H1 (cell line): Measurements from ENCODE around the gene ZAP70. TPM values are rescaled to one million over a fixed set of nuclear protein-coding genes. Genes with fewer than 3 reads are reported as not detected.
A peak's percentile ranks its signal among the peaks of the same experiment; 100 is the strongest.

Experiments
- CTCF ChIA-PET: fragments of 300-600 bp; sonication (Branson Sonifier 250); formaldehyde crosslinking; loops from one replicate; lab custom pipeline; 2021; ENCODE audit not compliant: partially characterized antibody; lab: Charles Lee
- POLR2A ChIA-PET: fragments of 300-600 bp; sonication (Branson Sonifier 250); formaldehyde crosslinking; loops from one replicate; lab custom pipeline; 2021; ENCODE audit warnings: inconsistent platforms; ENCODE audit not compliant: partially characterized antibody; lab: Charles Lee
- DNase-seq, 2 experiments: peaks; one replicate each; pipeline versions ENCODE4 v3.0.0 to v3.0.0-alpha.2; 2010 to 2022; ENCODE audit warnings: low spot score in 2 of 2, low read depth in 1 of 2, mixed read lengths in 1 of 2
- FAIRE-seq: peaks from 2 replicates; lab custom pipeline; 2011; peaks lifted over from hg19 to GRCh38; lab: Jason Lieb, UNC
- H2AFZ ChIP-seq: 2 replicates; pipeline ENCODE4 v1.8.1; 2012; ENCODE audit warnings: low read length, inconsistent platforms
- H2AK5ac ChIP-seq: 2 replicates; pipeline ENCODE4 v1.6.1; 2013; ENCODE audit warnings: low read depth, low read length
- H2BK120ac ChIP-seq: replicated peaks from 2 replicates; pipeline ENCODE3; 2013; ENCODE audit warnings: low read depth, low read length, inconsistent platforms
- H2BK12ac ChIP-seq: 2 replicates; pipeline ENCODE4 v1.6.1; 2013; ENCODE audit warnings: low read depth, low read length
- H2BK15ac ChIP-seq: 2 replicates; pipeline ENCODE4 v1.6.1; 2013; ENCODE audit warnings: low read length
- H2BK20ac ChIP-seq: 2 replicates; pipeline ENCODE4 v1.6.1; 2013; ENCODE audit warnings: low read length
- H2BK5ac ChIP-seq: 2 replicates; pipeline ENCODE4 v1.6.1; 2013; ENCODE audit warnings: low read depth, low read length
- H3K14ac ChIP-seq: 2 replicates; pipeline ENCODE4 v1.6.1; 2013; ENCODE audit warnings: inconsistent platforms; ENCODE audit not compliant: insufficient read length
- H3K18ac ChIP-seq: 2 replicates; pipeline ENCODE4 v1.6.1; 2013; ENCODE audit warnings: low read length; ENCODE audit errors: extremely low read depth
- H3K23ac ChIP-seq: 2 replicates; pipeline ENCODE4 v1.6.1; 2013; ENCODE audit warnings: inconsistent platforms; ENCODE audit not compliant: insufficient read length
- H3K23me2 ChIP-seq: 2 replicates; pipeline ENCODE4 v1.6.1; 2013; ENCODE audit warnings: low read depth, low read length
- H3K27ac ChIP-seq: 2 replicates; pipeline ENCODE4 v1.6.1; 2011; ENCODE audit warnings: low read depth, low read length, inconsistent platforms
- H3K27me3 ChIP-seq, 4 experiments: replicated peaks in 1 of 4; 1 replicate in 1 of 4; 2 replicates in 3 of 4; pipeline versions ENCODE4 v1.6.1 to v1.8.1; 2011 to 2013; ENCODE audit warnings: low read length in 3 of 4, mild to moderate bottlenecking in 3 of 4, inconsistent platforms in 2 of 4, mixed read lengths in 2 of 4, moderate library complexity in 1 of 4; ENCODE audit not compliant: control insufficient read depth in 3 of 4, insufficient read depth in 3 of 4; ENCODE audit errors: extremely low read depth in 1 of 4
- H3K36me3 ChIP-seq, 4 experiments: 2 replicates each; pipeline versions ENCODE4 v1.6.1 to v1.8.1; 2011 to 2013; ENCODE audit warnings: mild to moderate bottlenecking in 4 of 4, low read length in 3 of 4, moderate library complexity in 2 of 4, control low read depth in 1 of 4, inconsistent platforms in 1 of 4; ENCODE audit not compliant: insufficient read depth in 4 of 4, control insufficient read depth in 2 of 4
- H3K4ac ChIP-seq: replicated peaks from 2 replicates; pipeline ENCODE3; 2013; ENCODE audit warnings: low read length, low read depth, mixed read lengths, inconsistent platforms; ENCODE audit not compliant: insufficient read length
- H3K4me1 ChIP-seq, 4 experiments: replicated peaks in 1 of 4; 1 replicate in 1 of 4; 2 replicates in 3 of 4; pipeline versions ENCODE4 v1.6.1 to v1.8.1; 2011 to 2013; ENCODE audit warnings: low read length in 3 of 4, inconsistent platforms in 2 of 4, mixed read lengths in 1 of 4; ENCODE audit not compliant: insufficient read depth in 4 of 4, control insufficient read depth in 3 of 4
- H3K4me2 ChIP-seq, 2 experiments: 2 replicates each; pipeline versions ENCODE4 v1.6.1 to v1.8.1; 2011 to 2013; ENCODE audit warnings: low read depth in 2 of 2, low read length in 2 of 2, control low read depth in 1 of 2, inconsistent platforms in 1 of 2, mild to moderate bottlenecking in 1 of 2; ENCODE audit not compliant: insufficient read depth in 1 of 2
- H3K4me3 ChIP-seq, 4 experiments: fragments of 200-600, 300-600 bp in 1 of 4; sonication (generic), shearing (Covaris generic), sonication (Bioruptor Twin) in 1 of 4; 2 replicates each; pipeline versions ENCODE4 v1.5.1 to v1.8.1; 2011 to 2016; ENCODE audit warnings: low read length in 4 of 4, low read depth in 3 of 4, control low read depth in 2 of 4, inconsistent platforms in 2 of 4, mild to moderate bottlenecking in 2 of 4, mixed read lengths in 1 of 4, moderate library complexity in 1 of 4; ENCODE audit not compliant: insufficient read depth in 2 of 4; ENCODE audit errors: extremely low read depth in 1 of 4
- H3K56ac ChIP-seq: replicated peaks from 2 replicates; pipeline ENCODE3; 2013; ENCODE audit warnings: low read depth, mild to moderate bottlenecking, mixed read lengths, low read length, inconsistent platforms; ENCODE audit not compliant: insufficient read length
- H3K79me1 ChIP-seq: 2 replicates; pipeline ENCODE4 v1.6.1; 2013; ENCODE audit warnings: low read depth, low read length, control low read depth
- H3K79me2 ChIP-seq, 2 experiments: 2 replicates each; pipeline versions ENCODE4 v1.6.1 to v1.8.1; 2012 to 2013; ENCODE audit warnings: low read length in 2 of 2, mild to moderate bottlenecking in 2 of 2, inconsistent platforms in 1 of 2; ENCODE audit not compliant: insufficient read depth in 2 of 2, control insufficient read depth in 1 of 2
- H3K9ac ChIP-seq, 4 experiments: replicated peaks in 1 of 4; 1 replicate in 1 of 4; 2 replicates in 3 of 4; pipeline versions ENCODE4 v1.6.1 to v1.8.1; 2011 to 2013; ENCODE audit warnings: low read depth in 3 of 4, low read length in 3 of 4, control low read depth in 2 of 4, mild to moderate bottlenecking in 2 of 4, moderate library complexity in 2 of 4, inconsistent platforms in 1 of 4; ENCODE audit errors: extremely low read depth in 1 of 4
- H3K9me3 ChIP-seq, 2 experiments: 2 replicates each; pipeline versions ENCODE4 v1.6.1 to v1.8.1; 2012 to 2013; ENCODE audit warnings: mild to moderate bottlenecking in 2 of 2, moderate library complexity in 2 of 2, control low read depth in 1 of 2, inconsistent platforms in 1 of 2, low read depth in 1 of 2, low read length in 1 of 2, mixed read lengths in 1 of 2; ENCODE audit not compliant: insufficient read depth in 2 of 2
- H4K20me1 ChIP-seq, 2 experiments: replicated peaks in 1 of 2; 2 replicates each; pipeline versions ENCODE3 to v1.8.1; 2011 to 2013; ENCODE audit warnings: inconsistent platforms in 2 of 2, low read length in 2 of 2, mild to moderate bottlenecking in 1 of 2; ENCODE audit not compliant: insufficient read depth in 2 of 2, control insufficient read depth in 1 of 2
- H4K5ac ChIP-seq: 2 replicates; pipeline ENCODE4 v1.6.1; 2013; ENCODE audit warnings: low read length, low read depth, mixed read lengths, inconsistent platforms; ENCODE audit not compliant: insufficient read length
- H4K8ac ChIP-seq: 2 replicates; pipeline ENCODE4 v1.8.0; 2013; ENCODE audit warnings: mild to moderate bottlenecking, moderate library complexity, low read length, inconsistent platforms; ENCODE audit not compliant: insufficient read depth; ENCODE audit errors: extremely low read depth
- H4K91ac ChIP-seq: replicated peaks from 2 replicates; pipeline ENCODE3; 2013; ENCODE audit warnings: low read length, mixed read lengths, inconsistent platforms; ENCODE audit not compliant: insufficient read length
- CEBPB ChIP-seq: IDR thresholded peaks from 2 replicates; pipeline ENCODE4 v1.6.1; 2012; ENCODE audit warnings: low read depth, low read length
- CHD2 ChIP-seq: IDR thresholded peaks from 2 replicates; pipeline ENCODE4 v1.6.1; 2012; ENCODE audit warnings: low read length, improper control_type of control experiment
- KDM4A ChIP-seq: IDR thresholded peaks from one replicate; pipeline ENCODE4 v1.7.1; 2012; ENCODE audit warnings: low read depth, mild to moderate bottlenecking, moderate library complexity, low read length, inconsistent platforms; ENCODE audit not compliant: severe bottlenecking
- KDM5A ChIP-seq: fragments of 200-600 bp; IDR thresholded peaks from 2 replicates; pipeline ENCODE4 v1.7.1; 2012; ENCODE audit warnings: mild to moderate bottlenecking, low read length, inconsistent platforms, mixed read lengths
- NANOG ChIP-seq: IDR thresholded peaks from 2 replicates; pipeline ENCODE4 v1.6.1; 2011; ENCODE audit warnings: low read length, low read depth, mild to moderate bottlenecking, inconsistent platforms; ENCODE audit not compliant: insufficient read depth, poor library complexity, severe bottlenecking
- NRF1 ChIP-seq: IDR thresholded peaks from 2 replicates; pipeline ENCODE4 v1.6.1; 2011; ENCODE audit warnings: mild to moderate bottlenecking, low read depth, low read length, improper control_type of control experiment
- PHF8 ChIP-seq: fragments of 200-600 bp; sonication (generic); conservative IDR thresholded peaks from 2 replicates; pipeline ENCODE4 v1.7.1; 2012; ENCODE audit warnings: low read depth, mild to moderate bottlenecking, inconsistent platforms, low read length, moderate library complexity
- SIX5 ChIP-seq: IDR thresholded peaks from 2 replicates; pipeline ENCODE4 v1.6.1; 2011; ENCODE audit warnings: mild to moderate bottlenecking, low read depth, low read length
- SP4 ChIP-seq: IDR thresholded peaks from 2 replicates; pipeline ENCODE4 v1.6.1; 2012; ENCODE audit warnings: low read length, inconsistent platforms
- WGBS, 2 experiments: shearing (Covaris generic) in 1 of 2; methylation state at CpG; one replicate each; pipeline versions ENCODE4 v1.1.6 to v1.1.7; 2013 to 2015; ENCODE audit warnings: low lambda C conversion rate in 2 of 2, mixed read lengths in 2 of 2, inconsistent platforms in 1 of 2, low coverage in 1 of 2, missing lambda C conversion rate in 1 of 2; ENCODE audit not compliant: insufficient replicate concordance in 2 of 2, insufficient coverage in 1 of 2, insufficient read length in 1 of 2; ENCODE audit errors: extremely low coverage in 1 of 2, missing lambda C conversion rate in 1 of 2; 5-methylcytosine and 5-hydroxymethylcytosine counted together
- polyA plus RNA-seq, 7 experiments: library from polyadenylated mRNA; depleted of rRNA in 3 of 7; stranded (reverse) in 5 of 7; unstranded in 2 of 7; fragments of >200 nt in 5 of 7; fragments of 200-250 nt in 2 of 7; gene quantifications; 1 replicate in 5 of 7; 2 replicates in 1 of 7; 4 replicates in 1 of 7; pipeline versions ENCODE4 v1.2.1 to v1.2.3, GENCODE V29; 2011 to 2013; ENCODE audit warnings: missing spikeins in 2 of 7, mixed read lengths in 2 of 7
- total RNA-seq: library from RNA; stranded (reverse); fragmentation: NEBNext Ultra II Directional; extraction: Animal tissue kit (Norgen Biotek cat#: 25700); gene quantifications from 2 replicates; pipeline ENCODE4 v1.2.1, GENCODE V29; 2021
- TF ChIP-seq, protein P1 (sequence below): IDR thresholded peaks from 2 replicates; pipeline ENCODE4 v1.6.1; 2011; ENCODE audit warnings: low read depth, mild to moderate bottlenecking, low read length; ENCODE audit not compliant: insufficient read depth

ZAP70 gene
- total and polyA plus RNA-seq, 2 of the 8 experiments (the other 6 are each of a cell fraction or from before 2014, with no cell fraction given) = 0.15 TPM; not detected in 1

DNA sequence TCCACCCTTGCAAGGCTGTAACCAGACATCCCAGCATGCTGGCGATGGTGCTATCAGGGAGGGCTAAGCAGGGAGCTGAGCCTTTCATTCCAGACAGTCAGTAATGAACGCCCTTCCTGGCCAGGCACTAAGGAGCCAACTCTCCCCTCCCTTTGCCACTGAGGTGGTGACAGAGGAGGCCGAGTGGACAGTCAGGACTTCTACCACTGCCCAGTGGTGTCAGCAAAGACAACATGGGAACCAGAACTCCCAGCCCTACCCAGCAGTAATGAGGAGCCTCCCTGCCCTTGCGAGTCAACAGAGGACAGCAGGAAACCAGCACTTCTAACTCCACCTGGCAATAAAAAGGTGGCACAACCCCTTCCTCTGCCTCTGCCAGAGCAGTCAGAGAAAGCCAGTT, 68.6 kb downstream of the ZAP70 start:
- H2BK15ac ChIP-seq = peak overlapping the region; percentile 29; the same call in 1 of the 2 replicates
- H3K9me3 ChIP-seq = no peaks in the 10 kb centered on the region
- TF ChIP-seq NRF1 (no peak), PHF8 (no peak), KDM4A (no peak), KDM5A (no peak), NANOG (no peak), SIX5 (no peak), CEBPB (no peak), SP4 (no peak), CHD2 (no peak)
- TF ChIP-seq, protein P1, sequence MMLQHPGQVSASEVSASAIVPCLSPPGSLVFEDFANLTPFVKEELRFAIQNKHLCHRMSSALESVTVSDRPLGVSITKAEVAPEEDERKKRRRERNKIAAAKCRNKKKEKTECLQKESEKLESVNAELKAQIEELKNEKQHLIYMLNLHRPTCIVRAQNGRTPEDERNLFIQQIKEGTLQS = no peak
- TF ChIP-seq, all 59 proteins: peak for 0
- FAIRE-seq (no peak), DNase-seq (no peak)
- Histone ChIP-seq H3K23me2 (no peaks in the 10 kb centered on the region), H3K79me1 (no peaks in the 10 kb centered on the region; the same call in 1 of the 2 replicates), H3K27me3 (no peaks in the 10 kb centered on the region; a peak in 2 of 7 replicates), H3K9ac (no peak overlapping the region), H4K5ac (no peak overlapping the region), H3K18ac (no peak overlapping the region), H2BK5ac (no peak overlapping the region), H2BK12ac (no peak overlapping the region), H2AK5ac (no peak overlapping the region), H3K14ac (no peak overlapping the region), H3K79me2 (no peaks in the 10 kb centered on the region), H3K36me3 (no peaks in the 10 kb centered on the region), H3K4me1 (no peaks in the 10 kb centered on the region; a peak in 1 of 7 replicates), H4K20me1 (no peaks in the 10 kb centered on the region), H3K4me2 (no peak overlapping the region), H4K8ac (no peak overlapping the region), H3K4me3 (no peak overlapping the region), H2BK120ac (no peak overlapping the region), H3K23ac (no peak overlapping the region), H3K56ac (no peak overlapping the region), H4K91ac (no peak overlapping the region), H2AFZ (no peak overlapping the region), H3K27ac (no peak overlapping the region), H3K4ac (no peak overlapping the region), H2BK20ac (no peak overlapping the region)
- 88% methylated on average over 4 of the region's 4 CpGs; no CpG with 5 or more reads in 1 of the 2 experiments for WGBS, 2 experiments
- POLR2A ChIA-PET = interaction anchor here (0.7 kb wide), 1 partner anchor 714 kb away, joined by 3 read pairs; no protein-coding TSS in a partner anchor
- CTCF ChIA-PET = interaction anchor here (0.8 kb wide), 1 partner anchor 25 kb away, joined by 3 read pairs; no protein-coding TSS in a partner anchor
